UCSD-AML1 (cell line): ENCODE results near the gene RCSD1.
A peak's percentile ranks its signal among the peaks of the same experiment; 100 is the strongest.

ENCODE experiments used
- DNase-seq: peaks from one replicate; lab custom pipeline; 2025; ENCODE audit not compliant: unreplicated experiment; lab: John Stamatoyannopoulos, UW

Gene RCSD1

GRCh38 chr1:167683226-167683625, 53.2 kb downstream of the RCSD1 start:
- no peak for DNase-seq

- no peak for DNase-seq
These were observed 53.8 kb downstream of the RCSD1 start for GRCh38 chr1:167683641-167684502.

GRCh38 chr1:167685844-167686243, 55.8 kb downstream of the RCSD1 start:
- DNase-seq = no peak

GRCh38 chr1:167687919-167688519, 58.0 kb downstream of the RCSD1 start:
- DNase-seq = peak; percentile 25

- no peak for DNase-seq
These were observed 59.5 kb downstream of the RCSD1 start for GRCh38 chr1:167689567-167689920.

- no peak for DNase-seq
These were observed 60.0 kb downstream of the RCSD1 start for GRCh38 chr1:167690053-167690452.

- DNase-seq = no peak
These were observed 63.5 kb downstream of the RCSD1 start for GRCh38 chr1:167693425-167694045.

GRCh38 chr1:167694691-167695090, 64.7 kb downstream of the RCSD1 start:
- DNase-seq = no peak

GRCh38 chr1:167695147-167695546, 65.1 kb downstream of the RCSD1 start:
- no peak for DNase-seq

- DNase-seq = no peak
These were observed 65.9 kb downstream of the RCSD1 start for GRCh38 chr1:167695756-167696561.

- no peak for DNase-seq
These were observed 67.7 kb downstream of the RCSD1 start for GRCh38 chr1:167697667-167698141.

- DNase-seq = no peak
These were observed 68.3 kb downstream of the RCSD1 start for GRCh38 chr1:167698313-167698712.

- no peak for DNase-seq
These were observed 71.5 kb downstream of the RCSD1 start for GRCh38 chr1:167701510-167701909.

GRCh38 chr1:167703557-167703956, 73.5 kb downstream of the RCSD1 start:
- DNase-seq = no peak

GRCh38 chr1:167704715-167705114, 74.7 kb downstream of the RCSD1 start:
- no peak for DNase-seq

- DNase-seq = no peak
These were observed 75.2 kb downstream of the RCSD1 start for GRCh38 chr1:167705250-167705649.

- DNase-seq = no peak
These were observed 76.3 kb downstream of the RCSD1 start for GRCh38 chr1:167706363-167706762.

GRCh38 chr1:167706931-167707877, 77.2 kb downstream of the RCSD1 start:
- DNase-seq = no peak

- DNase-seq = no peak
These were observed 77.9 kb downstream of the RCSD1 start for GRCh38 chr1:167707942-167708341.

- peak; percentile 54 for DNase-seq
These were observed 78.9 kb downstream of the RCSD1 start for GRCh38 chr1:167708940-167709389.
